GM12878 (cell line): ENCODE data around the gene STK10. TPM values are rescaled to one million over a fixed set of nuclear protein-coding genes. Genes with fewer than 3 reads are reported as not detected.

Experiments
- ATAC-seq: fragments of 200-7000 bp; cut with Tn5 transposase; 3 replicates; pipeline ENCODE4 v1.9.1; 2020; ENCODE audit warnings: mild to moderate bottlenecking, moderate library complexity
- BruUV-seq: library from RNA; stranded (reverse); fragments of 400-500 nt; replicated peaks from 2 replicates; lab custom pipeline; 2021; lab: Mats Ljungman, UMichigan
- CTCF ChIA-PET: fragments of 300-600 bp; sonication (Branson Sonifier 250); formaldehyde crosslinking; extraction: SDS; loops from one replicate; lab custom pipeline; 2021; ENCODE audit warnings: inconsistent platforms; lab: Yijun Ruan, JAX
- POLR2A ChIA-PET: fragments of 350-600 bp; formaldehyde crosslinking; extraction: SDS; loops from one replicate; lab custom pipeline; 2021; ENCODE audit warnings: inconsistent platforms; lab: Charles Lee
- RAD21 ChIA-PET: fragments of 300-600 bp; sonication (Branson Sonifier 250); formaldehyde crosslinking; loops from one replicate; lab custom pipeline; 2023; ENCODE audit warnings: antibody characterized with exemption; ENCODE audit not compliant: unreplicated experiment; lab: Charles Lee
- SMC1A ChIA-PET: fragments of 300-600 bp; sonication (Branson Sonifier 250); formaldehyde crosslinking; loops from one replicate; lab custom pipeline; 2023; ENCODE audit not compliant: unreplicated experiment, uncharacterized antibody; lab: Charles Lee
- DNase-seq: peaks from one replicate; pipeline ENCODE4 v3.0.0-alpha.2; 2011; ENCODE audit warnings: low read depth, low spot score
- FAIRE-seq: peaks from 3 replicates; lab custom pipeline; 2011; peaks lifted over from hg19 to GRCh38; lab: Jason Lieb, UNC
- H2AFZ ChIP-seq: 2 replicates; pipeline ENCODE4 v1.6.0; 2011; ENCODE audit warnings: low read depth, low read length, control low read depth; ENCODE audit not compliant: control insufficient read depth
- H3K27ac ChIP-seq: 2 replicates; pipeline ENCODE4 v1.5.1; 2011; ENCODE audit warnings: control low read depth; ENCODE audit not compliant: control insufficient read depth, insufficient read depth
- H3K27me3 ChIP-seq, 2 experiments: replicated peaks in 1 of 2; 2 replicates each; pipeline versions ENCODE4 v1.6.0 to v1.6.1; 2011; ENCODE audit warnings: low read length in 1 of 2; ENCODE audit not compliant: control insufficient read depth in 2 of 2, insufficient read depth in 2 of 2
- H3K36me3 ChIP-seq, 2 experiments: 2 replicates each; pipeline ENCODE4 v1.5.1; 2011; ENCODE audit warnings: low read length in 1 of 2; ENCODE audit not compliant: control insufficient read depth in 2 of 2, insufficient read depth in 2 of 2
- H3K4me1 ChIP-seq: 2 replicates; pipeline ENCODE4 v1.6.1; 2011; ENCODE audit warnings: mild to moderate bottlenecking, low read length, moderate library complexity, mixed read lengths; ENCODE audit not compliant: control insufficient read depth, insufficient read depth
- H3K4me2 ChIP-seq: 2 replicates; pipeline ENCODE4 v1.6.0; 2011; ENCODE audit warnings: control low read depth; ENCODE audit not compliant: control insufficient read depth, insufficient read depth
- H3K4me3 ChIP-seq: fragments of 200-600 bp; sonication (generic); 2 replicates; pipeline ENCODE4 v1.5.1; 2016
- H3K79me2 ChIP-seq: 2 replicates; pipeline ENCODE4 v1.6.0; 2011; ENCODE audit warnings: low read length; ENCODE audit not compliant: control insufficient read depth, insufficient read depth
- H3K9ac ChIP-seq: 2 replicates; pipeline ENCODE4 v1.8.0; 2011; ENCODE audit warnings: low read length, control low read depth, mixed read lengths; ENCODE audit not compliant: control insufficient read depth, insufficient read depth
- H3K9me3 ChIP-seq: replicated peaks from 3 replicates; pipeline ENCODE4 v1.5.1; 2011; ENCODE audit warnings: mild to moderate bottlenecking, low read length; ENCODE audit not compliant: control insufficient read depth, insufficient read depth
- H4K20me1 ChIP-seq: 2 replicates; pipeline ENCODE4 v1.6.0; 2011; ENCODE audit not compliant: control insufficient read depth, insufficient read depth
- CHD1 ChIP-seq: IDR thresholded peaks from 2 replicates; pipeline ENCODE4 v1.6.1; 2012; ENCODE audit warnings: low read depth, low read length, improper control_type of control experiment
- FOXK2 ChIP-seq: fragments of 450-650 bp; IDR thresholded peaks from 2 replicates; pipeline ENCODE4 v1.6.1; 2017; ENCODE audit warnings: mild to moderate bottlenecking, moderate library complexity
- HDAC6 ChIP-seq: fragments of 200-600 bp; sonication (generic); IDR thresholded peaks from one replicate; pipeline ENCODE4 v1.8.0; 2017; ENCODE audit warnings: antibody characterized with exemption; ENCODE audit not compliant: unreplicated experiment
- KLF5 ChIP-seq: fragments of 450-650 bp; IDR thresholded peaks from 2 replicates; pipeline ENCODE4 v1.6.1; 2014; ENCODE audit warnings: mild to moderate bottlenecking; ENCODE audit not compliant: partially characterized antibody
- NFIC ChIP-seq: IDR thresholded peaks from 2 replicates; pipeline ENCODE4 v1.6.1; 2012; ENCODE audit warnings: low read depth, mild to moderate bottlenecking, inconsistent platforms, low read length, moderate library complexity
- RAD51 ChIP-seq: fragments of 450-650 bp; IDR thresholded peaks from 2 replicates; pipeline ENCODE4 v1.6.1; 2016; ENCODE audit warnings: moderate library complexity, mild to moderate bottlenecking, inconsistent platforms
- RCOR1 ChIP-seq: conservative IDR thresholded peaks from 2 replicates; pipeline ENCODE4 v1.6.1; 2012; ENCODE audit warnings: low read depth, low read length, improper control_type of control experiment
- SMARCA5 ChIP-seq: fragments of 450-650 bp; IDR thresholded peaks from 2 replicates; pipeline ENCODE4 v1.6.1; 2017; ENCODE audit warnings: mild to moderate bottlenecking
- ZNF274 ChIP-seq: IDR thresholded peaks from one replicate; pipeline ENCODE4 v1.8.0; 2011; ENCODE audit not compliant: insufficient read length, insufficient read depth
- ZNF384 ChIP-seq: IDR thresholded peaks from 2 replicates; pipeline ENCODE4 v1.6.1; 2012; ENCODE audit warnings: low read depth, mild to moderate bottlenecking, low read length, improper control_type of control experiment, borderline replicate concordance
- WGBS: methylation state at CpG from one replicate; pipeline ENCODE4 v1.1.6; 2016; ENCODE audit warnings: low lambda C conversion rate; ENCODE audit not compliant: insufficient replicate concordance, insufficient coverage; ENCODE audit errors: missing lambda C conversion rate; 5-methylcytosine and 5-hydroxymethylcytosine counted together
- in situ Hi-C: fragments of 300-500 bp; cut with MboI; formaldehyde crosslinking; loops from 9 replicates; pipeline ENCODE4 v1.14.3; 2018; ENCODE audit warnings: mixed read lengths
- intact Hi-C: fragments of 100-400 bp; cut with micrococcal nuclease; formaldehyde crosslinking; loops from one replicate; pipeline ENCODE4 v1.14.2; 2022; ENCODE audit not compliant: unreplicated experiment
- polyA plus RNA-seq, 11 experiments: library from polyadenylated mRNA; depleted of rRNA in 4 of 11; unstranded in 6 of 11; stranded (reverse) in 5 of 11; fragments of >200 nt; fragmentation: Nextera tagmentation in 4 of 11; fragmentation: Illumina TruSeq in 1 of 11; extraction: Ambion mirVana in 4 of 11; extraction: Trizol in 1 of 11; gene quantifications; 1 replicate in 1 of 11; 2 replicates in 10 of 11; pipeline versions ENCODE4 v1.2.1 to v1.2.3, GENCODE V29; 2011 to 2016; ENCODE audit warnings: inconsistent platforms in 2 of 11, missing spikeins in 2 of 11, low read depth in 1 of 11
- total RNA-seq, 4 experiments: library from RNA; depleted of rRNA in 3 of 4; stranded (reverse); fragments of >200 nt in 3 of 4; fragmentation: Illumina TruSeq in 1 of 4; extraction: Trizol in 1 of 4; gene quantifications; 2 replicates each; pipeline versions ENCODE4 v1.2.1 to v1.2.3, GENCODE V29; 2013 to 2021
- TF ChIP-seq, protein P1 (sequence below): fragments of 450-650 bp; formaldehyde crosslinking; IDR thresholded peaks from 2 replicates; pipeline ENCODE4 v1.4.0; 2022; ENCODE audit warnings: mild to moderate bottlenecking, moderate library complexity

The STK10 gene
- total and polyA plus RNA-seq, 10 of the 15 experiments (the other 5 are each of a cell fraction or from before 2014, with no cell fraction given), result 14.2 to 96.4 (median 50.6) TPM

DNA sequence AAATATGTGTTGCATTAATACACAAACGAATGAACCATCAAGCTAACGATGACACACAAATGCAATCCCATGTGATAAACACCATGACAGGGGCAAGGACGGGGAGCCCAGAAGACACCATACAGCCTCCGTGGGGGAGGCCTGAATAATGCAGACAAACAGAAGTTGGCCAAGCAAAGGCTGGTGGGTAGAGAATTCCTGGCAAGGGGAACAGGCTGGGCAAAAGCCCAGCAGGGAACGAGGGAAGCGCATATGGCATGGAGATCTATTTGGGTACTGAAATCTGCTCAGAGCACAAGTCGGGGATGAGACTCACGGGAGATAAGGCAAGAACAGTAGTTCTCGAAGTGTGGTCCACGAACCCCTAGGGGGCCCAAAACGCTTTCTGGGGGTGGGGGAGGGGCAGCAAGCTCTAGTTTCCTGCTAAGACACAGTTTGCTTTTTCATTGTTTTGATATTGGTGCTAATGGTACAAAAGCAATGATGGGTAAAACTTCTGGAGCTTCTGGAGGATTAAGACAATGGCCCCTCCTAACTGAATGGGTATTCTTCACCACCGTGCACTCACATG is 138.7 kb downstream of the STK10 start:
- H3K27me3 ChIP-seq, result no peaks in the 10 kb centered on the region
- H3K79me2 ChIP-seq, result no peaks in the 10 kb centered on the region
- TF ChIP-seq CHD1, result no peak
- TF ChIP-seq, protein P1, sequence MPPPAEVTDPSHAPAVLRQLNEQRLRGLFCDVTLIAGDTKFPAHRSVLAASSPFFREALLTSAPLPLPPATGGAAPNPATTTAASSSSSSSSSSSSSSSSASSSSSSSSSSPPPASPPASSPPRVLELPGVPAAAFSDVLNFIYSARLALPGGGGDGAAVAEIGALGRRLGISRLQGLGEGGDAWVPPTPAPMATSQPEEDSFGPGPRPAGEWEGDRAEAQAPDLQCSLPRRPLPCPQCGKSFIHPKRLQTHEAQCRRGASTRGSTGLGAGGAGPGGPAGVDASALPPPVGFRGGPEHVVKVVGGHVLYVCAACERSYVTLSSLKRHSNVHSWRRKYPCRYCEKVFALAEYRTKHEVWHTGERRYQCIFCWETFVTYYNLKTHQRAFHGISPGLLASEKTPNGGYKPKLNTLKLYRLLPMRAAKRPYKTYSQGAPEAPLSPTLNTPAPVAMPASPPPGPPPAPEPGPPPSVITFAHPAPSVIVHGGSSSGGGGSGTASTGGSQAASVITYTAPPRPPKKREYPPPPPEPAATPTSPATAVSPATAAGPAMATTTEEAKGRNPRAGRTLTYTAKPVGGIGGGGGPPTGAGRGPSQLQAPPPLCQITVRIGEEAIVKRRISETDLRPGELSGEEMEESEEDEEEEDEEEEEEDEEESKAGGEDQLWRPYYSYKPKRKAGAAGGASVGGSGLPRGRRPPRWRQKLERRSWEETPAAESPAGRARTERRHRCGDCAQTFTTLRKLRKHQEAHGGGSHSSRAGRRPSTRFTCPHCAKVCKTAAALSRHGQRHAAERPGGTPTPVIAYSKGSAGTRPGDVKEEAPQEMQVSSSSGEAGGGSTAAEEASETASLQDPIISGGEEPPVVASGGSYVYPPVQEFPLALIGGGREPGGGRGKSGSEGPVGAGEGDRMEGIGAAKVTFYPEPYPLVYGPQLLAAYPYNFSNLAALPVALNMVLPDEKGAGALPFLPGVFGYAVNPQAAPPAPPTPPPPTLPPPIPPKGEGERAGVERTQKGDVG (CRISPR knock-in tag), result no peak
- no peak for TF ChIP-seq ZNF384
- no peak for TF ChIP-seq NFIC
- TF ChIP-seq RAD51, result no peak
- no peak for TF ChIP-seq KLF5
- no peak for TF ChIP-seq HDAC6
- no peak for TF ChIP-seq ZNF274
- TF ChIP-seq RCOR1, result no peak
- TF ChIP-seq FOXK2, result no peak
- TF ChIP-seq SMARCA5, result no peak
- TF ChIP-seq, all 136 proteins: peak for 0
- DNase-seq (no peak), FAIRE-seq (no peak), ATAC-seq (no peak)
- ChIA-PET CTCF (interaction anchor here (3.4 kb wide), 1 partner anchor 137 kb away, joined by 15 read pairs; no protein-coding TSS in a partner anchor), SMC1A (no interaction called here), RAD21 (no interaction called here), POLR2A (no interaction called here)
- no peaks in the 10 kb centered on the region for H3K4me1 ChIP-seq
- intact Hi-C loops, result no loop called here
- 90% methylated on average over 12 of the region's 12 CpGs for WGBS
- no peak overlapping the region for H3K4me3 ChIP-seq
- H2AFZ ChIP-seq, result no peak overlapping the region
- no peaks in the 10 kb centered on the region for H4K20me1 ChIP-seq
- peaks cover 18 to 56% of the 10 kb centered on the region in 2 experiments for H3K36me3 ChIP-seq
- H3K27ac ChIP-seq, result no peak overlapping the region
- no peaks in the 10 kb centered on the region for H3K9me3 ChIP-seq
- no peak overlapping the region for H3K9ac ChIP-seq
- BruUV-seq, result no TSS peak
- no peak overlapping the region for H3K4me2 ChIP-seq
- in situ Hi-C loops, result loop anchor here (5.0 kb wide), 1 partner anchor 632 kb away; the partner anchor contains the start of gene FGF18
